Measurements from ENCODE around the gene DUSP15. TPM values are rescaled to one million over a fixed set of nuclear protein-coding genes. Genes with fewer than 3 reads are reported as not detected.

DUSP15 gene
- total RNA-seq, 2 experiments from 2014 or later, result not detected

- ATAC-seq (ENCODE audit: poor library complexity) (no peak), DNase-seq (no peak)
- intact Hi-C loops (cut with DNase I, micrococcal nuclease), result no loop called here
- H3K27me3 Mint-ChIP-seq, result peaks cover 41% of the 10 kb centered on the region
- ChIA-PET POLR2A (no interaction called here), CTCF (interaction anchor here (1.3 kb wide), 1 partner anchor 54 kb away, joined by 4 read pairs; the partner anchor contains the start of gene PDRG1)
- no peak overlapping the region for H3K27ac Mint-ChIP-seq
- no peak overlapping the region for H3K4me3 Mint-ChIP-seq
- Histone ChIP-seq H3K27ac (ENCODE audit: low read depth in 1 of 2, low read length in 2 of 2) (no peak overlapping the region), H3K4me3 (ENCODE audit: low read length) (no peak overlapping the region), H3K27me3 (ENCODE audit: control insufficient read depth in 1 of 2, insufficient read depth in 2 of 2, low read length in 2 of 2) (peaks cover 0 to 5% of the 10 kb centered on the region in 2 experiments), H3K4me1 (ENCODE audit: insufficient read depth, low read length) (no peaks in the 10 kb centered on the region), H3K36me3 (ENCODE audit: insufficient read depth, low read length) (no peaks in the 10 kb centered on the region), H3K9me3 (ENCODE audit: control insufficient read depth in 1 of 2, insufficient read depth in 1 of 2, low read length in 2 of 2) (no peaks in the 10 kb centered on the region)
- H3K36me3 Mint-ChIP-seq (ENCODE audit: low read depth), result no peaks in the 10 kb centered on the region
- TF ChIP-seq CTCF (IDR thresholded peaks at IDR 0.05), result no peak
- no peaks in the 10 kb centered on the region for H3K9me3 Mint-ChIP-seq
- H3K4me1 Mint-ChIP-seq (ENCODE audit: low read depth), result no peaks in the 10 kb centered on the region
Observed at GRCh38 chr20:31897541-31897940, 27.2 kb upstream of the DUSP15 start.

GRCh38 chr20:31896049-31896448, 25.7 kb upstream of the DUSP15 start:
- Mint-ChIP-seq H3K27me3 (peaks cover 44% of the 10 kb centered on the region), H3K9me3 (no peaks in the 10 kb centered on the region), H3K4me1 (ENCODE audit: low read depth) (no peaks in the 10 kb centered on the region), H3K36me3 (ENCODE audit: low read depth) (no peaks in the 10 kb centered on the region), H3K4me3 (no peak overlapping the region), H3K27ac (no peak overlapping the region)
- H3K27me3 ChIP-seq (ENCODE audit: control insufficient read depth in 1 of 2, insufficient read depth in 2 of 2, low read length in 2 of 2), result no peaks in the 10 kb centered on the region
- TF ChIP-seq CTCF (IDR thresholded peaks at IDR 0.05), result no peak
- intact Hi-C loops (cut with DNase I, micrococcal nuclease), result no loop called here
- DNase-seq (no peak), ATAC-seq (ENCODE audit: poor library complexity) (no peak)
- no peaks in the 10 kb centered on the region for H3K4me1 ChIP-seq (ENCODE audit: insufficient read depth, low read length)
- CTCF ChIA-PET, result no interaction called here
- H3K27ac ChIP-seq (ENCODE audit: low read depth in 1 of 2, low read length in 2 of 2), result no peak overlapping the region
- no peak overlapping the region for H3K4me3 ChIP-seq (ENCODE audit: low read length)
- no peaks in the 10 kb centered on the region for H3K36me3 ChIP-seq (ENCODE audit: insufficient read depth, low read length)
- POLR2A ChIA-PET, result no interaction called here
- no peaks in the 10 kb centered on the region for H3K9me3 ChIP-seq (ENCODE audit: control insufficient read depth in 1 of 2, insufficient read depth in 1 of 2, low read length in 2 of 2)

- CTCF ChIA-PET, result no interaction called here
- H3K4me3 Mint-ChIP-seq, result no peak overlapping the region
- Histone ChIP-seq H3K9me3 (ENCODE audit: control insufficient read depth in 1 of 2, insufficient read depth in 1 of 2, low read length in 2 of 2) (no peaks in the 10 kb centered on the region), H3K27ac (ENCODE audit: low read depth in 1 of 2, low read length in 2 of 2) (no peak overlapping the region), H3K4me3 (ENCODE audit: low read length) (no peak overlapping the region), H3K27me3 (ENCODE audit: control insufficient read depth in 1 of 2, insufficient read depth in 2 of 2, low read length in 2 of 2) (no peaks in the 10 kb centered on the region), H3K36me3 (ENCODE audit: insufficient read depth, low read length) (no peaks in the 10 kb centered on the region), H3K4me1 (ENCODE audit: insufficient read depth, low read length) (no peaks in the 10 kb centered on the region)
- H3K27me3 Mint-ChIP-seq, result peaks cover 38% of the 10 kb centered on the region
- no peaks in the 10 kb centered on the region for H3K9me3 Mint-ChIP-seq
- peak in 4 of 14 experiments; percentile 4 to 69 (median 58) for DNase-seq
- no peak overlapping the region for H3K27ac Mint-ChIP-seq
- ATAC-seq (ENCODE audit: poor library complexity), result peak; percentile 73
- TF ChIP-seq CTCF (IDR thresholded peaks at IDR 0.05), result no peak
- H3K36me3 Mint-ChIP-seq (ENCODE audit: low read depth), result no peaks in the 10 kb centered on the region
- no peaks in the 10 kb centered on the region for H3K4me1 Mint-ChIP-seq (ENCODE audit: low read depth)
- POLR2A ChIA-PET, result no interaction called here
- intact Hi-C loops (cut with DNase I, micrococcal nuclease), result no loop called here
Observed at GRCh38 chr20:31894980-31895675, 24.8 kb upstream of the DUSP15 start.

All from CD4-positive, alpha-beta T cell (primary cell).